Measurements from ENCODE around the gene CD80.

The CD80 gene

GRCh38 chr3:119559441-119559963 lies at the start of gene CD80:
Gene CD80 (minus strand): TSS chr3:119559614. CDS start chr3:119557728, 1,886 bp downstream.
- H3K27ac ChIP-seq, result no peak within 1 kb of the TSS
- TF ChIP-seq CTCF (conservative IDR thresholded peaks at IDR 0.05), result peak; percentile 71

GRCh38 chr3:119608405-119609000 lies 49.1 kb upstream of the CD80 start:
- H3K27ac ChIP-seq, result no peak overlapping the region
- no peak for TF ChIP-seq CTCF (conservative IDR thresholded peaks at IDR 0.05)

GRCh38 chr3:119604878-119605277 lies 45.5 kb upstream of the CD80 start:
- no peak overlapping the region; the same call in 1 of the 2 replicates for H3K27ac ChIP-seq
- TF ChIP-seq CTCF (conservative IDR thresholded peaks at IDR 0.05), result no peak

- no peak for TF ChIP-seq CTCF (conservative IDR thresholded peaks at IDR 0.05)
- peak overlapping the region; percentile 96 for H3K27ac ChIP-seq
Observed at GRCh38 chr3:119602676-119603075, 43.3 kb upstream of the CD80 start.

- peak overlapping the region; percentile 96 for H3K27ac ChIP-seq
- no peak for TF ChIP-seq CTCF (conservative IDR thresholded peaks at IDR 0.05)
Observed at GRCh38 chr3:119601154-119601553, 41.7 kb upstream of the CD80 start.

- peak overlapping the region; percentile 96 for H3K27ac ChIP-seq
- TF ChIP-seq CTCF (conservative IDR thresholded peaks at IDR 0.05), result peak; percentile 70
Observed at GRCh38 chr3:119600732-119601131, 41.3 kb upstream of the CD80 start.

- TF ChIP-seq CTCF (conservative IDR thresholded peaks at IDR 0.05), result no peak
- H3K27ac ChIP-seq, result peak overlapping the region; percentile 96
Observed at GRCh38 chr3:119599558-119600174, 40.3 kb upstream of the CD80 start.

All from VCaP (cell line).